Effector CD4-positive, alpha-beta T cell (primary cell): ENCODE data around the gene GAMT.

ENCODE experiments used
- DNase-seq: peaks from one replicate; pipeline ENCODE4 v3.0.0-alpha.2; 2020

Gene GAMT

GRCh38 chr19:1363599-1363998 is 37.7 kb downstream of the GAMT start:
- DNase-seq: no peak

GRCh38 chr19:1362387-1363257 is 38.7 kb downstream of the GAMT start:
- DNase-seq: no peak

- DNase-seq: no peak
Measured at GRCh38 chr19:1361601-1362386, 39.5 kb downstream of the GAMT start.

- no peak for DNase-seq
Measured at GRCh38 chr19:1360818-1361461, 40.4 kb downstream of the GAMT start.

GRCh38 chr19:1360126-1360817 is 41.1 kb downstream of the GAMT start:
- no peak for DNase-seq

- no peak for DNase-seq
Measured at GRCh38 chr19:1357531-1358109, 43.7 kb downstream of the GAMT start.

GRCh38 chr19:1356508-1356865 is 44.9 kb downstream of the GAMT start:
- no peak for DNase-seq

- DNase-seq: no peak
Measured at GRCh38 chr19:1355568-1356507, 45.5 kb downstream of the GAMT start.

- DNase-seq: no peak
Measured at GRCh38 chr19:1354970-1355567, 46.3 kb downstream of the GAMT start.

GRCh38 chr19:1353144-1353543 is 48.2 kb downstream of the GAMT start:
- no peak for DNase-seq

- DNase-seq: no peak
Measured at GRCh38 chr19:1351381-1351851, 49.9 kb downstream of the GAMT start.

- DNase-seq: no peak
Measured at GRCh38 chr19:1350867-1351266, 50.5 kb downstream of the GAMT start.

- no peak for DNase-seq
Measured at GRCh38 chr19:1349211-1349610, 52.1 kb downstream of the GAMT start.
